Sigmoid colon (tissue), 7 donors: ENCODE measurements around the gene PANX1. TPM values are rescaled to one million over a fixed set of nuclear protein-coding genes. Genes with fewer than 3 reads are reported as not detected.

ENCODE experiments used
- DNase-seq: peaks from one replicate; pipeline ENCODE4 v3.0.0-alpha.2; 2019
- H3K27ac ChIP-seq, 4 donors: fragments of 200-600 bp; sonication (generic); one replicate each; pipeline ENCODE4 v1.5.1; 2016 to 2019; ENCODE audit warnings: mild to moderate bottlenecking in 1 of 4
- H3K27me3 ChIP-seq, 3 donors: fragments of 200-600 bp; sonication (generic); one replicate each; pipeline ENCODE4 v1.5.1; 2019; ENCODE audit warnings: mild to moderate bottlenecking in 1 of 3
- H3K36me3 ChIP-seq, 4 donors: fragments of 200-600 bp; sonication (generic); one replicate each; pipeline ENCODE4 v1.5.1; 2016 to 2019
- H3K4me1 ChIP-seq, 4 donors: fragments of 200-600 bp; sonication (generic); one replicate each; pipeline ENCODE4 v1.5.1; 2017 to 2019
- H3K4me3 ChIP-seq, 4 donors: fragments of 200-600 bp; sonication (generic); one replicate each; pipeline ENCODE4 v1.5.1; 2017 to 2019; ENCODE audit warnings: mild to moderate bottlenecking in 2 of 4, moderate library complexity in 1 of 4
- H3K9me3 ChIP-seq, 4 donors: fragments of 200-600 bp in 3 of 4; sonication (generic) in 3 of 4; one replicate each; pipeline versions ENCODE4 v1.5.1 to v1.6.1; 2013 to 2019
- CTCF ChIP-seq, 4 experiments: fragments of 450-650 bp in 3 of 4; fragments of 200-600 bp in 1 of 4; IDR thresholded peaks; one replicate each; pipeline ENCODE4 v1.5.1; 2016 to 2019; ENCODE audit warnings: antibody characterized with exemption in 4 of 4, mild to moderate bottlenecking in 3 of 4, moderate library complexity in 2 of 4
- EP300 ChIP-seq, 4 donors: sonication (generic); formaldehyde crosslinking; IDR thresholded peaks; one replicate each; pipeline ENCODE4 v1.6.1; 2017; ENCODE audit warnings: antibody characterized with exemption in 4 of 4
- POLR2A ChIP-seq, 2 donors: fragments of 450-650 bp; IDR thresholded peaks; one replicate each; pipeline ENCODE4 v1.6.1; 2016; ENCODE audit warnings: antibody characterized with exemption in 2 of 2, mild to moderate bottlenecking in 2 of 2, moderate library complexity in 2 of 2
- POLR2AphosphoS5 ChIP-seq, 4 donors: sonication (generic); formaldehyde crosslinking; IDR thresholded peaks; one replicate each; pipeline ENCODE4 v1.6.1; 2017; ENCODE audit warnings: antibody characterized with exemption in 4 of 4
- WGBS, 2 donors: extraction: QIAGEN DNeasy Blood & Tissue Kit; methylation state at CpG; one replicate each; pipeline ENCODE4 v1.1.7; 2013; 5-methylcytosine and 5-hydroxymethylcytosine counted together
- intact Hi-C: fragments of 100-400 bp; cut with DNase I; formaldehyde crosslinking; loops from one replicate; pipeline ENCODE4 v1.15.1; 2023
- polyA plus RNA-seq, 3 donors: library from polyadenylated mRNA; stranded (reverse); fragments of 200-250 nt; gene quantifications; one replicate each; pipeline ENCODE4 v1.2.3, GENCODE V29; 2013
- total RNA-seq, 4 donors: library from RNA; depleted of rRNA; stranded (reverse); fragments of >200 nt; gene quantifications; one replicate each; pipeline ENCODE4 v1.1.0, GENCODE V29; 2016
- donor health status: healthy with polysubstance abuse.
- donor health status: Bipolar disorder and iron deficiency.
- donor health status: healthy.

PANX1 gene
- total and polyA plus RNA-seq, 7 donors = 1.2 to 35.7 (median 21.6) TPM

GRCh38 chr11:94142308-94143281 is 14.0 kb downstream of the PANX1 start:
- Histone ChIP-seq H3K4me3 (no peak overlapping the region), H3K27ac (peak overlapping the region in 3 of 4 donors; percentile 38 to 61 (median 49)), H3K4me1 (peaks cover 0 to 67% (median 28%) of the 10 kb centered on the region in 4 donors), H3K36me3 (no peaks in the 10 kb centered on the region), H3K9me3 (no peaks in the 10 kb centered on the region), H3K27me3 (no peaks in the 10 kb centered on the region)
- no peak for DNase-seq
- 87 to 88% methylated on average over 7 of the region's 7 CpGs for WGBS, 2 donors
- intact Hi-C loops = no loop called here
- TF ChIP-seq POLR2AphosphoS5 (IDR thresholded peaks at IDR 0.05) (peak in 3 of 4 donors; percentile 60 to 74 (median 64)), POLR2A (IDR thresholded peaks at IDR 0.05) (no peak), CTCF (IDR thresholded peaks at IDR 0.05) (no peak), EP300 (IDR thresholded peaks at IDR 0.05) (peak in 1 of 4 donors; percentile 18)

- no peaks in the 10 kb centered on the region for H3K36me3 ChIP-seq
- H3K4me3 ChIP-seq = no peak overlapping the region
- WGBS, 2 donors = 91 to 94% methylated on average over 3 of the region's 3 CpGs
- H3K27ac ChIP-seq = peak overlapping the region in 1 of 4 donors; percentile 61
- no peak for DNase-seq
- intact Hi-C loops = no loop called here
- H3K27me3 ChIP-seq = no peaks in the 10 kb centered on the region
- TF ChIP-seq CTCF (IDR thresholded peaks at IDR 0.05) = no peak
- no peaks in the 10 kb centered on the region for H3K9me3 ChIP-seq
- peaks cover 0 to 69% (median 39%) of the 10 kb centered on the region in 4 donors for H3K4me1 ChIP-seq
These were observed 15.6 kb downstream of the PANX1 start for GRCh38 chr11:94144216-94144615.

- no peaks in the 10 kb centered on the region for H3K27me3 ChIP-seq
- H3K9me3 ChIP-seq = no peaks in the 10 kb centered on the region
- no peak for TF ChIP-seq POLR2A (IDR thresholded peaks at IDR 0.05)
- TF ChIP-seq EP300 (IDR thresholded peaks at IDR 0.05) = no peak
- TF ChIP-seq POLR2AphosphoS5 (IDR thresholded peaks at IDR 0.05) = no peak
- no peak for TF ChIP-seq CTCF (IDR thresholded peaks at IDR 0.05)
- WGBS, 2 donors = 98 to 99% methylated on average over 1 of the region's 1 CpG
- peaks cover 0 to 69% (median 43%) of the 10 kb centered on the region in 4 donors for H3K4me1 ChIP-seq
- intact Hi-C loops = no loop called here
- H3K27ac ChIP-seq = no peak overlapping the region
- no peak for DNase-seq
- no peak overlapping the region for H3K4me3 ChIP-seq
- no peaks in the 10 kb centered on the region for H3K36me3 ChIP-seq
These were observed 16.0 kb downstream of the PANX1 start for GRCh38 chr11:94144664-94145063.

GRCh38 chr11:94145431-94145830 is 16.8 kb downstream of the PANX1 start:
- intact Hi-C loops = no loop called here
- 55 to 75% methylated on average over 2 of the region's 2 CpGs for WGBS, 2 donors
- no peaks in the 10 kb centered on the region for H3K36me3 ChIP-seq
- peaks cover 0 to 77% (median 48%) of the 10 kb centered on the region in 4 donors for H3K4me1 ChIP-seq
- no peak for TF ChIP-seq POLR2A (IDR thresholded peaks at IDR 0.05)
- no peak for TF ChIP-seq POLR2AphosphoS5 (IDR thresholded peaks at IDR 0.05)
- TF ChIP-seq EP300 (IDR thresholded peaks at IDR 0.05) = no peak
- no peak for TF ChIP-seq CTCF (IDR thresholded peaks at IDR 0.05)
- H3K27ac ChIP-seq = no peak overlapping the region
- DNase-seq = no peak
- H3K9me3 ChIP-seq = no peaks in the 10 kb centered on the region
- H3K4me3 ChIP-seq = no peak overlapping the region
- no peaks in the 10 kb centered on the region for H3K27me3 ChIP-seq
